Left lung (tissue), 10 donors: ENCODE results near the gene GPR153. TPM values are rescaled to one million over a fixed set of nuclear protein-coding genes. Genes with fewer than 3 reads are reported as not detected.
A peak's percentile ranks its signal among the peaks of the same experiment; 100 is the strongest.

Experiments used
- ATAC-seq: fragments of 200-7000 bp; cut with Tn5 transposase; one replicate; pipeline ENCODE4 v1.9.1; 2020; ENCODE audit warnings: moderate library complexity
- DNase-seq, 4 donors: peaks; one replicate each; pipeline ENCODE4 v3.0.0-alpha.2; 2013 to 2020
- H3K27ac ChIP-seq, 2 donors: fragments of 200-600 bp; sonication (generic) in 1 of 2; one replicate each; pipeline versions ENCODE4 v1.5.0 to v1.8.0; 2020 to 2021
- H3K27me3 ChIP-seq, 2 donors: fragments of 200-600 bp; sonication (generic) in 1 of 2; one replicate each; pipeline versions ENCODE4 v1.5.0 to v1.8.0; 2020 to 2021
- H3K36me3 ChIP-seq, 2 donors: fragments of 200-600 bp; sonication (generic) in 1 of 2; one replicate each; pipeline versions ENCODE4 v1.5.0 to v1.8.0; 2020 to 2021
- H3K4me1 ChIP-seq, 2 donors: fragments of 200-600 bp; one replicate each; pipeline ENCODE4 v1.8.0; 2021
- H3K4me3 ChIP-seq, 2 donors: fragments of 200-600 bp; sonication (generic) in 1 of 2; one replicate each; pipeline versions ENCODE4 v1.5.0 to v1.8.0; 2020 to 2021; ENCODE audit warnings: mild to moderate bottlenecking in 1 of 2
- H3K9me3 ChIP-seq, 2 donors: fragments of 200-600 bp; sonication (generic) in 1 of 2; one replicate each; pipeline versions ENCODE4 v1.5.0 to v1.8.0; 2020 to 2021
- CTCF ChIP-seq, 2 donors: fragments of 200-600 bp; sonication (generic) in 1 of 2; IDR thresholded peaks; one replicate each; pipeline versions ENCODE4 v1.5.0 to v1.8.0; 2021; ENCODE audit warnings: antibody characterized with exemption in 2 of 2
- intact Hi-C, 2 donors: fragments of 100-400 bp; cut with DNase I; formaldehyde crosslinking; loops; one replicate each; pipeline versions ENCODE4 v1.11.2 to v1.14.2; 2022
- polyA plus RNA-seq, 6 donors: library from polyadenylated mRNA; unstranded; fragments of 120-200 nt; gene quantifications; one replicate each; pipeline ENCODE4 v1.2.1, GENCODE V29; 2013; ENCODE audit not compliant: insufficient read length in 6 of 6
- total RNA-seq, 2 donors: library from RNA; stranded (reverse); fragmentation: NEBNext Ultra II Directional; extraction: Animal tissue kit (Norgen Biotek cat#: 25700); gene quantifications; one replicate each; pipeline ENCODE4 v1.2.1, GENCODE V29; 2021
- donor health status: DM: no; HTN: yes; CAD: no.
- donor health status: DM: no; HTN: no; CAD: no.

The GPR153 gene
- total and polyA plus RNA-seq, 8 donors = 13.8 to 31.6 (median 18.0) TPM

- H3K36me3 ChIP-seq = no peaks in the 10 kb centered on the region
- ATAC-seq (no peak), DNase-seq (peak in 1 of 4 donors; percentile 47)
- H3K27ac ChIP-seq = no peak overlapping the region
- intact Hi-C loops = no loop called here
- no peaks in the 10 kb centered on the region for H3K4me1 ChIP-seq
- H3K4me3 ChIP-seq = no peak overlapping the region
- no peaks in the 10 kb centered on the region for H3K9me3 ChIP-seq
- H3K27me3 ChIP-seq = no peaks in the 10 kb centered on the region
- no peak for TF ChIP-seq CTCF (IDR thresholded peaks at IDR 0.05)
These were observed 46.2 kb upstream of the GPR153 start for GRCh38 chr1:6307099-6307498.

DNA sequence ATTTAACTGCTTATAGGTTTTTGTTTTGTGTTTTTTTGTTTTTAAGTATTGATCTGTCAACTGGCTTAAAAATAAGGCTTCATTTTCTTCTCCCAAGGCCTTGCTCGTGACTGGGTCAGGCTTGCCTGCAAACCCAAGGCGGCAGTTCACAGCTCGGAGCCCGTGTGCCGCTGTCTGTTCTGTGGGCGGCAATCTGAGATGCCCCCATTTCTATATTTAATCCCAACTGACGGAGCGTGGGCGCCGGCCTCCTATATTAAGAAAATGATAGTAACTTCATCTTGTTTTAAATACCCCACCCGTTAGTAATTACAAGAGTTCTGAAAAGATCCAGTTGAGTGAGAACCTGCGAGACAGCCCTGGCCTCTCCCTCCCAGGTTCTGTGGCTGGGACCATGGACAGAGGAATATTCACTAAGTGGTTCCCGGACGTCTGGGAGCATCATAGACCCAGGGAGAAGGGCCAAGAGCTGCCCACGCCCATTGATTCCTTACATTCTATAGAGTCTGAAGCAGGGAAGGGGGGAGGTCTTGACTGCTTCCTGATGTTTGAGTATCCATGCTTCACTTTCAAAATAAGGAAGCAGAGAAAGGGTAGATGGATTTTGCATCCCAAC lies 42.6 kb upstream of the GPR153 start:
- ATAC-seq = no peak
- no peaks in the 10 kb centered on the region for H3K27me3 ChIP-seq
- intact Hi-C loops = no loop called here

DNA sequence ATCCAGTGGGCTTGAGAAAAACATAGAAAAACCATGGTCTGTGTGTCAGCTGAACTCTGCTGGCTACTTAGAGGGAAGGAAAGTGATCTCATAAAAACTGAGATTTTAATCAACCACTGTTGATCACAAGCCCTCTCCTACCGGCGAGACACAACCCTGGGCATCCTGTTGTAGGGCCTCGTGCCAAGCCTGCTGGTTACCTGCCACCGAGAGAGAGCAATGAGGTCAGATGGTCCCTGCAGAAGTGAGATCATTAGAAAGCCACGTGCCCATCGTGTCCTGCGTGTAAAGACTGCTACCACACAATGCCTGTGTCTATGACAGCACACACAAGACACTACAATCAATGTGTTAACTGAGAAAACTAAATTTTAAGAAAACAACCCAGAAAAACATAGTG lies 41.7 kb upstream of the GPR153 start:
- no peaks in the 10 kb centered on the region for H3K4me1 ChIP-seq
- no peak overlapping the region for H3K4me3 ChIP-seq
- no peak for TF ChIP-seq CTCF (IDR thresholded peaks at IDR 0.05)
- ATAC-seq = no peak
- H3K27ac ChIP-seq = no peak overlapping the region
- H3K9me3 ChIP-seq = no peaks in the 10 kb centered on the region
- H3K36me3 ChIP-seq = no peaks in the 10 kb centered on the region
- intact Hi-C loops = no loop called here
- H3K27me3 ChIP-seq = no peaks in the 10 kb centered on the region
- DNase-seq = no peak

More for the DNA sequence above, 42.6 kb upstream of the GPR153 start:
- no peak for DNase-seq
- Histone ChIP-seq H3K4me1 (no peaks in the 10 kb centered on the region), H3K4me3 (no peak overlapping the region), H3K36me3 (no peaks in the 10 kb centered on the region), H3K9me3 (no peaks in the 10 kb centered on the region), H3K27ac (no peak overlapping the region)
- TF ChIP-seq CTCF (IDR thresholded peaks at IDR 0.05) = no peak

DNA sequence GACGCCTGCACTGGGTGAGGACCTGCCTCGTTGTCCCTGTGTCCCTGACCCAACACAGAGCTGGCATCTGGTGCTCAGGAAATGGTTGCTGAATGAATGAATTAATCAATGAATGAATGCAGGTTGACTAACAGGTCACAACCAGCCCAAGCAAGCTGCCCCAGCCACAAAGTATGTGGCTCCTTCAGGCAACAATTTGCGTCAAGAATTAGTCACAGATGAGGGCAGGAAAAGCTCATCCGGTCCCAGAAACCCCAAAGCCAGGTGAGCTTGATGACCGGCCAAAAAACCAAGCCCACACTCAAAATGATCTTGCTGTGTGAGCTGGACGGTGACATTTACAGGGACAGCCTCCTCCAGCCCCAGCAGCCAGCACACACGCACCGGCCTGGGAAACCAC lies 40.6 kb upstream of the GPR153 start:
- no peaks in the 10 kb centered on the region for H3K9me3 ChIP-seq
- ATAC-seq = no peak
- no peaks in the 10 kb centered on the region for H3K4me1 ChIP-seq

More for the DNA sequence above, 40.6 kb upstream of the GPR153 start:
- DNase-seq = no peak
- Histone ChIP-seq H3K27me3 (no peaks in the 10 kb centered on the region), H3K36me3 (no peaks in the 10 kb centered on the region), H3K4me3 (no peak overlapping the region), H3K27ac (no peak overlapping the region)
- no peak for TF ChIP-seq CTCF (IDR thresholded peaks at IDR 0.05)
- intact Hi-C loops = no loop called here
